Nucleus accumbens (tissue), 56 donors: Measurements from ENCODE around the gene METTL14.

Experiments
- DNase-seq, 56 donors: peaks; one replicate each; lab custom pipeline; 2025; lab: John Stamatoyannopoulos, UW

Gene METTL14

GRCh38 chr4:118732591-118733330 lies 47.6 kb downstream of the METTL14 start:
- DNase-seq = no peak

- DNase-seq = no peak
Measured at GRCh38 chr4:118734491-118735205, 49.5 kb downstream of the METTL14 start.

DNA sequence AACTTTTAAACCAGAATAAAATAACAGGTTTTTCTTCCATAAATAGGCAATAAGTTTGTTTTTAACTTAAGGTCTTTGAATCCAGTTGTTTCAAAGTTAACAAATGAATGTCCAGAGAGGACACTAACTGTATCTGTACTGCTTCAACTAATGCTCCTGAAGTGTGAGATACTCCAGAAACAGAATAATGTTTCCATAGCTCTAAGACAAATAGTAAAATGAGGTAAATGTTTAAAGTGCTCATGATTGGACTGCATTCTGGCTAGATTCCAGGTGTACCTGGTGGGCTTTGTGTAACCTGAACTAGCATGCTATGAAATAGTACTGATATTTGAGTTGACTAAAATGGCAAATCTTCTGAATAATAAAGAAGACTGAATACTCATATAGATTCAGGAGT lies 51.7 kb downstream of the METTL14 start:
- DNase-seq = no peak

DNA sequence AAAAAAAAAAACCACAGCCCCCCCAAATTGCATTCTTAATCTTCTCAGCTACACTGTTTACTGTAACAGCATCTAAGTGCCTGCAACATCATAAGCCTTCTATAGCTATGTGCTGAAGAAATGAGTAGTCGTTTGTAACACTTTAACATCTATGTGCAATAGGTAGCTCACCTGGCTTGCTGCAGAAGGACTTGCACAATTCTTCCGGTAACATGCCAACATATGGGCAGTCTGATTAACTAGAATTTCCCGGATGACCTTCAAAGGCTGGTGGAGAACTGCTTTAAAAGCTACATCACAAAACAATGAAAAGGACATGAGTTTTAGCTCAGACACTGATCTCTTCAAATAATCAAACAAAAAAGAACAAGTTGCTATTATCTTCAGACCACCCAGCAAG lies 52.9 kb downstream of the METTL14 start:
- no peak for DNase-seq

- DNase-seq = no peak
Measured at GRCh38 chr4:118739022-118739713, 54.0 kb downstream of the METTL14 start.

GRCh38 chr4:118740869-118741268 lies 55.7 kb downstream of the METTL14 start:
- DNase-seq = no peak

- DNase-seq = no peak
Measured at GRCh38 chr4:118741301-118741855, 56.2 kb downstream of the METTL14 start.

DNA sequence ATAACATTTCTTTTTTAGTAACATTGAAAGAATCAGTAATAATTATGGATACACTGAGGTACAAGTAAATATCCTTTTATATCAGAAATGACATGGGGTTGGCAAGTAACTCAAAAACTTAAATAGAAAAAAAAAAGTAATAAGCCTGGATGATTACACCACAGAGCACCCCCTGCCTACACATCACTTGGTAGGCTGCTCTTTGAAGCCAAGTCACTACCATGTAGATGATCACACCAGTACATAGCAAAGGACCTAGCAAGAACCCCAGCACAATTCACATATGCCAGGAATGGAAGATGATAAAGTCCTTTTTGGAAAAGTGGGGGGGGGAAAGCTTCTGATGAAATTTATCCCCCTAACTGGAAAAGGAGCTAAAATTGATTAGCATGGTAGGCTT lies 56.9 kb downstream of the METTL14 start:
- no peak for DNase-seq

GRCh38 chr4:118743867-118744266 lies 58.7 kb downstream of the METTL14 start:
- DNase-seq = no peak

GRCh38 chr4:118745357-118745756 lies 60.2 kb downstream of the METTL14 start:
- no peak for DNase-seq

DNA sequence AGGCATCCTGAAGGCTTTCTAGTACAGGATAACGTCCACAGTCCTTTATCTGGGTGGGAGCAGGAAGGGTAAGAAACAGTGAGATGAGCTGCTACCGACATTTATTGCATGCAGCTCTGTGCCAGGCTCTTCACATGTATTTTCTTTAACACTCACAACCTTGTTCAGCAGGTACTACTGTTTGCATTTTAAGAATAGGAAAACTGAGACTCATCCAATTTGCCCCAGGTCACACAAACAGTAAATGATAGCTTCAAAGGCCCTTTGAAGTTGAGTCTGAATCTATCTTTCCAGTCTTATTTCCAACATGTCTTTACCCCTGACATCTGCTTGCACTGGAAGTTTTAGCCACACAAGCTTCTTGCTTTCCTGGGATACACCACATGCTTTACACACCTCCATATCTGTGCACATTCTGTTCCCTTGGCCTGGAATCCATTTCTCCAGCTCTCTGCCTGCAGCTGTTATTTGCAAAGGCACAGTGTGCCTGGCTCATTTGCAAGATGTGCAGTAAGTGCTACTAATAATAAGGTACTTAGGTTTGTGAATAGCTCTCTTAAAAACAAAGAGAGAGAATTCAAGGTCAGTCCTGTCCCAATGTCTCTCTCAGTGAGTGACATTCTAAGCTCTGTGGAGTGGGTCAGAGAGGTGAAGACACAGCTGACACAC lies 61.2 kb downstream of the METTL14 start:
- DNase-seq = peak in 1 of 56 donors; percentile 1

GRCh38 chr4:118749347-118749988 lies 64.3 kb downstream of the METTL14 start:
- no peak for DNase-seq

GRCh38 chr4:118751629-118752323 lies 66.6 kb downstream of the METTL14 start:
- DNase-seq = no peak

DNA sequence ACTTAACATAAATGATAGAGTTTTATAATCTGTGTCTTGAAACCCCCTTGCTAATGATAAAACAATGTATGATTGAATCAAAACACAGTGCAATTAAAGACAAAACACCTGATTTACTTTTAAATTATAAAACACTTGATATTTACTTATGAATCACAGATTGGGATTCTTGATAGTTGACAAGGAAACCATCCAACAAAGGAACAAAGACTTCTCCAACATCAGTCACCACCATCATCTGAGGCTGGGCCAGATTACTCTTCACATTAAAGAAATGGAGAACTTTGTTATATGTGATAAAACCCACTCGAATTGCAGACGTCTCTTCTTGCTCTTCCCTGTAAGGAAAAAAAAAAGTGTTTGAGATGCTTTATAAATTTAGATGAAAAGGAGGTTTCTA lies 67.4 kb downstream of the METTL14 start:
- DNase-seq = no peak

DNA sequence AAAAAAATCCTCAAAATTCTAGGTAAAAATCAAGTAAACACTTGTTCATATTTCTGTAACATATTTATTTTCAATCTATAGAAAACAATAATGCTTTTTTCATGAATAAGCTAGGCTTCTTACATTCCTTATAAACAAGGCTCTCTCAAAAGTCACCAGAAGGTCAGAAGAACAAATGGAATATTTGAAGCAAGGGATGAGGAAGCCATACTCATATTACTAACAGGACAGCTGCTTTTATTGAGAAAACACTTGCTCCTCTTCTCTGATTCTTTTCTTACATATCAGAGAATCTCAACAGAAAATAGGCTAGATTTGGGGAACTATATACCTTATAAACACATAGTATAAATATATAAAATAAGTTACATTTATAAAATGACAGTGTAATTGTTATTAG lies 67.9 kb downstream of the METTL14 start:
- no peak for DNase-seq

DNA sequence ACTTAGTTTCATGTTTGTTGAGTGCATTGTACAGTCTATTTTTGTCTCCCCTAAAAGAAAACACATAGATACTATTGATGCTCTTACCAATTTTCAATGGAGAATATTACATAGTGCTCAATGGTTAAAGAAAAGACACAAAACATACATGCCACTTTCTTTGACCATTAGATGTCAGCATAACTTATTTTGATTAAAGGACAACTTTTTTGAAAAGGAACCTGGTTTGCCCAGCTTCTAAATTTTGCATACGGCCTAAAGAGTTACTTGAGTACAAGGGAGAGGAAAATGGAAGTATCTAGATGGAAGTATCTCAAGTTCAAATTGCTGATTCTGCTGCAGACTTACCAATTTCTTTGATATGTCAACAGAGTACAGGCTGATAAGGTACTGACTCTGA lies 68.5 kb downstream of the METTL14 start:
- DNase-seq = no peak

DNA sequence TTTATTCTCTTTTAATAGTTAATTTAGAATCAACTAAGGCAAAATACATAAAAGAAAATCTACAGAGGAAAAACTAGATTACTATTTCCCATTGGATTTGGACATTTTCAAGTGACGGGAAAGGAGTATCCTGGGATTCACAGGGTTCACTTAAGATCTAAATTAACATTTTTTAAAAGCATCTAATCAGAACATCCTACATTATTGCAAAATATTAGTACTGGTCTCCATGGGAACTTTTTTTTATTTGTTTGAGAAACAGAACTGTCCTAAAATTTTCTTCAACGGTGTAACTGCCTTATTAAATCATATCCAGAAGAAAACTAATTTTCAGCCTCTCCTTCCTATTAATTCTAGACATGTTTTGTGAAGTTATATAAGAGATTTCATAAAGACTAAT lies 69.7 kb downstream of the METTL14 start:
- no peak for DNase-seq

GRCh38 chr4:118755438-118756226 lies 70.4 kb downstream of the METTL14 start:
- no peak for DNase-seq

DNA sequence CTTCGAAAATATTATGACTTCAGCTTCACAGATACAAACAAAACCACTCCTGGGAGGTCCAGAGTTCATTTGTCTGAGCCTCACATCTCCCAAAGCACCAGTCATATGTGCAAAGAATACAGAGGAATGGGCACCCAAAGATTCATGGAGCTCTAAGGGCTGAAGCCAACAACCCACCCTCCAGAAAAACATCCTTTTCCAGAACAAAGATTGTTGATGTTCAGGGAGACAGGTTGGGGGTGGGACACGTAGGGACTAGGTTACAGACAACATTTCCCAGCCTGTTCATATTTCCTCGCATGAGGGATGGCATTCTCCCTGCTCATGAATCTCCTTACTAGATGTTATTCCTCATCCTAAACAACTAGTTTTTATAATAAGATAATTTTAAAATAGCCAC lies 71.2 kb downstream of the METTL14 start:
- no peak for DNase-seq
